KOPT-K1 (cell line): ENCODE measurements around the gene PPP1CB.
"Not testable (repeated sequence)": the region's sequence is repeated elsewhere in the genome, so short reads cannot be mapped to it uniquely, and the experiment has no call there.

Source experiments
- H3K27ac ChIP-seq: fragments of 200-600 bp; sonication (generic); 2 replicates; pipeline ENCODE4 v1.5.1; 2016; ENCODE audit warnings: antibody characterized with exemption, mild to moderate bottlenecking, low read depth, low read length; ENCODE audit not compliant: poor library complexity, severe bottlenecking
- H3K36me3 ChIP-seq: fragments of 200-600 bp; sonication (generic); 2 replicates; pipeline ENCODE4 v1.5.1; 2017; ENCODE audit warnings: antibody characterized with exemption, mild to moderate bottlenecking, low read length, moderate library complexity; ENCODE audit not compliant: insufficient read depth
- H3K9me3 ChIP-seq: fragments of 200-600 bp; sonication (generic); 2 replicates; pipeline ENCODE4 v1.5.1; 2017; ENCODE audit warnings: antibody characterized with exemption, low read length, mild to moderate bottlenecking; ENCODE audit not compliant: insufficient read depth, poor library complexity, severe bottlenecking

Gene PPP1CB

GRCh38 chr2:28780496-28780895 lies 28.9 kb downstream of the PPP1CB start:
- no peak overlapping the region for H3K27ac ChIP-seq
- H3K9me3 ChIP-seq, result no peaks in the 10 kb centered on the region
- peaks cover 89% of the 10 kb centered on the region for H3K36me3 ChIP-seq

- Histone ChIP-seq H3K27ac (no peak overlapping the region), H3K9me3 (no peaks in the 10 kb centered on the region), H3K36me3 (peaks cover 99% of the 10 kb centered on the region)
These were observed 30.8 kb downstream of the PPP1CB start for GRCh38 chr2:28782423-28782822.

GRCh38 chr2:28784570-28784969 lies 32.9 kb downstream of the PPP1CB start:
- H3K27ac ChIP-seq, H3K9me3 ChIP-seq: not testable (repeated sequence)
- H3K36me3 ChIP-seq, result peaks cover 99% of the 10 kb centered on the region

GRCh38 chr2:28796620-28797019 lies 45.0 kb downstream of the PPP1CB start:
- Histone ChIP-seq H3K9me3 (peaks cover 35% of the 10 kb centered on the region), H3K27ac (no peak overlapping the region), H3K36me3 (peaks cover 99% of the 10 kb centered on the region)

- peaks cover 92% of the 10 kb centered on the region for H3K36me3 ChIP-seq
- peaks cover 10% of the 10 kb centered on the region for H3K9me3 ChIP-seq
- no peak overlapping the region for H3K27ac ChIP-seq
These were observed 50.1 kb downstream of the PPP1CB start for GRCh38 chr2:28801726-28802125.

GRCh38 chr2:28802975-28803429 lies 51.4 kb downstream of the PPP1CB start:
- Histone ChIP-seq H3K9me3 (no peaks in the 10 kb centered on the region), H3K36me3 (peaks cover 81% of the 10 kb centered on the region), H3K27ac (no peak overlapping the region)

- peaks cover 18% of the 10 kb centered on the region for H3K36me3 ChIP-seq
- H3K27ac ChIP-seq, result peak overlapping the region; percentile 47
- H3K9me3 ChIP-seq, result no peaks in the 10 kb centered on the region
These were observed 58.3 kb downstream of the PPP1CB start for GRCh38 chr2:28809927-28810326.

- peaks cover 11% of the 10 kb centered on the region for H3K36me3 ChIP-seq
- H3K27ac ChIP-seq, result peak within 1 kb of the TSS; percentile 47
These were observed 59.0 kb downstream of the PPP1CB start, which contains the start of gene SPDYA for GRCh38 chr2:28810384-28811285. Gene SPDYA (plus strand): TSS chr2:28810834. CDS start chr2:28816015, 5,181 bp downstream.

GRCh38 chr2:28818053-28818452 lies 66.4 kb downstream of the PPP1CB start:
- H3K27ac ChIP-seq, result no peak overlapping the region
- no peaks in the 10 kb centered on the region for H3K9me3 ChIP-seq
- no peaks in the 10 kb centered on the region for H3K36me3 ChIP-seq

More at GRCh38 chr2:28810384-28811285, 59.0 kb downstream of the PPP1CB start, which contains the start of gene SPDYA:
- H3K9me3 ChIP-seq, result no peaks in the 10 kb centered on the region

- no peaks in the 10 kb centered on the region for H3K9me3 ChIP-seq
- H3K36me3 ChIP-seq, result no peaks in the 10 kb centered on the region
- H3K27ac ChIP-seq, result no peak overlapping the region
These were observed 69.8 kb downstream of the PPP1CB start for GRCh38 chr2:28821295-28821958.

GRCh38 chr2:28822036-28822435 lies 70.4 kb downstream of the PPP1CB start:
- no peaks in the 10 kb centered on the region for H3K9me3 ChIP-seq
- no peak overlapping the region for H3K27ac ChIP-seq
- no peaks in the 10 kb centered on the region for H3K36me3 ChIP-seq

- H3K27ac ChIP-seq, result no peak overlapping the region
- H3K36me3 ChIP-seq, result no peaks in the 10 kb centered on the region
- H3K9me3 ChIP-seq, result no peaks in the 10 kb centered on the region
These were observed 72.6 kb downstream of the PPP1CB start for GRCh38 chr2:28824207-28824606.

- Histone ChIP-seq H3K36me3 (no peaks in the 10 kb centered on the region), H3K27ac (no peak overlapping the region), H3K9me3 (no peaks in the 10 kb centered on the region)
These were observed 73.2 kb downstream of the PPP1CB start for GRCh38 chr2:28824870-28825269.

- H3K9me3 ChIP-seq, result no peaks in the 10 kb centered on the region
- no peak overlapping the region for H3K27ac ChIP-seq
- H3K36me3 ChIP-seq, result no peaks in the 10 kb centered on the region
These were observed 76.8 kb downstream of the PPP1CB start for GRCh38 chr2:28828382-28828781.

- Histone ChIP-seq H3K36me3 (no peaks in the 10 kb centered on the region), H3K9me3 (no peaks in the 10 kb centered on the region), H3K27ac (no peak overlapping the region)
These were observed 82.3 kb downstream of the PPP1CB start for GRCh38 chr2:28833740-28834470.
